Natural killer cell (primary cell): ENCODE data around the gene SIGLEC8. TPM values are rescaled to one million over a fixed set of nuclear protein-coding genes. Genes with fewer than 3 reads are reported as not detected.

Experiments used
- ATAC-seq, 3 donors: fragments of 150-1000 bp in 2 of 3; fragments of 200-7000 bp in 1 of 3; cut with Tn5 transposase; 1 replicate in 1 of 3; 2 replicates in 2 of 3; pipeline ENCODE4 v1.10.0; 2021; ENCODE audit warnings: mild to moderate bottlenecking in 2 of 3, moderate library complexity in 2 of 3
- DNase-seq, 2 donors: peaks; one replicate each; pipeline versions ENCODE4 v3.0.0 to v3.0.0-alpha.2; 2013 to 2021; ENCODE audit warnings: mixed read lengths in 1 of 2
- H3K27ac ChIP-seq: one replicate; pipeline ENCODE4 v1.5.1; 2013; ENCODE audit warnings: mild to moderate bottlenecking, low read length
- H3K27me3 ChIP-seq: one replicate; pipeline ENCODE4 v1.6.1; 2013; ENCODE audit warnings: low read length; ENCODE audit not compliant: control insufficient read depth, insufficient read depth
- H3K36me3 ChIP-seq: one replicate; pipeline ENCODE4 v1.6.1; 2013; ENCODE audit warnings: low read length; ENCODE audit not compliant: control insufficient read depth, insufficient read depth
- H3K4me1 ChIP-seq: one replicate; pipeline ENCODE4 v1.6.1; 2013; ENCODE audit warnings: low read length; ENCODE audit not compliant: control insufficient read depth, insufficient read depth
- H3K4me3 ChIP-seq: one replicate; pipeline ENCODE4 v1.5.1; 2013; ENCODE audit warnings: low read length
- H3K9me3 ChIP-seq: one replicate; pipeline ENCODE4 v1.6.1; 2013; ENCODE audit warnings: low read length; ENCODE audit not compliant: control insufficient read depth, insufficient read depth
- H3K27ac Mint-ChIP-seq, 2 donors: one replicate each; pipeline ENCODE4 v1.8.0; 2022; ENCODE audit warnings: mild to moderate bottlenecking in 2 of 2, mixed read lengths in 2 of 2, moderate library complexity in 1 of 2
- H3K27me3 Mint-ChIP-seq, 2 donors: one replicate each; pipeline ENCODE4 v1.8.0; 2022; ENCODE audit warnings: low read depth in 2 of 2, mixed read lengths in 2 of 2
- H3K36me3 Mint-ChIP-seq: one replicate; pipeline ENCODE4 v1.8.0; 2022; ENCODE audit warnings: mixed read lengths
- H3K4me1 Mint-ChIP-seq, 2 donors: one replicate each; pipeline ENCODE4 v1.8.0; 2022; ENCODE audit warnings: mixed read lengths in 2 of 2
- H3K4me3 Mint-ChIP-seq: one replicate; pipeline ENCODE4 v1.8.0; 2022; ENCODE audit warnings: mild to moderate bottlenecking, moderate library complexity, mixed read lengths
- H3K9me3 Mint-ChIP-seq, 2 donors: one replicate each; pipeline ENCODE4 v1.8.0; 2022; ENCODE audit warnings: mixed read lengths in 2 of 2
- WGBS: methylation state at CpG from one replicate; pipeline ENCODE4 v1.1.7; 2013; ENCODE audit warnings: missing lambda C conversion rate; ENCODE audit not compliant: insufficient coverage; 5-methylcytosine and 5-hydroxymethylcytosine counted together
- intact Hi-C: fragments of 100-400 bp; cut with micrococcal nuclease; formaldehyde crosslinking; loops from one replicate; pipeline ENCODE4 v1.14.2; 2022
- total RNA-seq, 4 donors: library from RNA; stranded (reverse); fragments of 120-200 nt in 1 of 4; gene quantifications; one replicate each; pipeline versions ENCODE4 v1.2.3 to v1.2.4, GENCODE V29; 2013 to 2022
- TF ChIP-seq, protein P1 (sequence below): fragments of 200-600 bp; IDR thresholded peaks from one replicate; pipeline ENCODE4 v1.8.0; 2022; ENCODE audit warnings: antibody characterized with exemption

Gene SIGLEC8
- total RNA-seq, 3 donors from 2014 or later (not counting 1 experiment from before 2014, with no cell fraction given) = not detected

DNA sequence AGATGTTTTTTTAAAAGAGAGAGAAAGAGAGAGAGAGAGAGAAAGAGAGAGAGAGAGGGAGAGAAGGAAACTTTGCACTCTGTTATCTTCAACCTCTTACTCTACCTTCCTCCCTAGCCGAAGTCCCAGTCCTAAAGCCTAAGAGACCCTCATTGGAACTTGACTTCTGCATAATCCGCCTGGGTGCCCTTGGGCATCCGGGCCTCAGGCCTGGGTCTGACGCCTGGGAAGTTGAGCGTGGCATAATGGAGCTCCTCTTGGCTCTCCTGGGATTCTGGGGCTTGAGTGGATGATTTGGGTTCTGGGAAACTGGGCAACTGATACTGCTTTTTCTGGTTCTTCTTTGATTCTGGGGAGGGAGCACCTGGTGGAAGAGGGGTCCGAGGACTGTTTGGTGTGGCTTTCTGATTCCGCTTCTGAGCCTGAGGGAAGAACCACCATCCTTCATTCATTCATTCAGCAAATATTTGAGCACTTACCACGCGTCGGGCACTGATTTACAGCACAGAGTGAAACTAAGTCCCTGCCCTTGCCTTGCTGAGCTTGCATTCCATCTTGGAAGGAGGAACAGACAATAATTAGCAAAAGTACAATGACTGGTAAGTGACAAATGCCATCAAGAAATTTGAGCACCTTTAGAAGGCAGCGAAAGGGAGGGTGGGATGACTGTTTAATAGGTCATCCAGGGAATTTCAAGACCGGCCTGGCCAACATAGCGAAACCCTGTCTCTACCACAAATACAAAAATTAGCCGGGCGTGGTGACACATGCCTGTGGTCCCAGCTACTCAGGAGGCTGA, 47.1 kb downstream of the SIGLEC8 start:
- H3K36me3 ChIP-seq = peaks cover 2% of the 10 kb centered on the region
- WGBS = 92% methylated on average over 13 of the region's 15 CpGs
- intact Hi-C loops = no loop called here
- peaks cover 21% of the 10 kb centered on the region for H3K4me1 ChIP-seq
- Mint-ChIP-seq H3K27ac (no peak overlapping the region), H3K4me3 (no peak overlapping the region), H3K36me3 (no peaks in the 10 kb centered on the region), H3K9me3 (no peaks in the 10 kb centered on the region), H3K4me1 (peaks cover 20 to 34% of the 10 kb centered on the region in 2 donors), H3K27me3 (no peaks in the 10 kb centered on the region)
- TF ChIP-seq, protein P1, sequence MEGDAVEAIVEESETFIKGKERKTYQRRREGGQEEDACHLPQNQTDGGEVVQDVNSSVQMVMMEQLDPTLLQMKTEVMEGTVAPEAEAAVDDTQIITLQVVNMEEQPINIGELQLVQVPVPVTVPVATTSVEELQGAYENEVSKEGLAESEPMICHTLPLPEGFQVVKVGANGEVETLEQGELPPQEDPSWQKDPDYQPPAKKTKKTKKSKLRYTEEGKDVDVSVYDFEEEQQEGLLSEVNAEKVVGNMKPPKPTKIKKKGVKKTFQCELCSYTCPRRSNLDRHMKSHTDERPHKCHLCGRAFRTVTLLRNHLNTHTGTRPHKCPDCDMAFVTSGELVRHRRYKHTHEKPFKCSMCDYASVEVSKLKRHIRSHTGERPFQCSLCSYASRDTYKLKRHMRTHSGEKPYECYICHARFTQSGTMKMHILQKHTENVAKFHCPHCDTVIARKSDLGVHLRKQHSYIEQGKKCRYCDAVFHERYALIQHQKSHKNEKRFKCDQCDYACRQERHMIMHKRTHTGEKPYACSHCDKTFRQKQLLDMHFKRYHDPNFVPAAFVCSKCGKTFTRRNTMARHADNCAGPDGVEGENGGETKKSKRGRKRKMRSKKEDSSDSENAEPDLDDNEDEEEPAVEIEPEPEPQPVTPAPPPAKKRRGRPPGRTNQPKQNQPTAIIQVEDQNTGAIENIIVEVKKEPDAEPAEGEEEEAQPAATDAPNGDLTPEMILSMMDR = no peak
- no peaks in the 10 kb centered on the region for H3K9me3 ChIP-seq
- H3K4me3 ChIP-seq = no peak overlapping the region
- H3K27ac ChIP-seq = no peak overlapping the region
- no peaks in the 10 kb centered on the region for H3K27me3 ChIP-seq
- DNase-seq (no peak), ATAC-seq (no peak)

DNA sequence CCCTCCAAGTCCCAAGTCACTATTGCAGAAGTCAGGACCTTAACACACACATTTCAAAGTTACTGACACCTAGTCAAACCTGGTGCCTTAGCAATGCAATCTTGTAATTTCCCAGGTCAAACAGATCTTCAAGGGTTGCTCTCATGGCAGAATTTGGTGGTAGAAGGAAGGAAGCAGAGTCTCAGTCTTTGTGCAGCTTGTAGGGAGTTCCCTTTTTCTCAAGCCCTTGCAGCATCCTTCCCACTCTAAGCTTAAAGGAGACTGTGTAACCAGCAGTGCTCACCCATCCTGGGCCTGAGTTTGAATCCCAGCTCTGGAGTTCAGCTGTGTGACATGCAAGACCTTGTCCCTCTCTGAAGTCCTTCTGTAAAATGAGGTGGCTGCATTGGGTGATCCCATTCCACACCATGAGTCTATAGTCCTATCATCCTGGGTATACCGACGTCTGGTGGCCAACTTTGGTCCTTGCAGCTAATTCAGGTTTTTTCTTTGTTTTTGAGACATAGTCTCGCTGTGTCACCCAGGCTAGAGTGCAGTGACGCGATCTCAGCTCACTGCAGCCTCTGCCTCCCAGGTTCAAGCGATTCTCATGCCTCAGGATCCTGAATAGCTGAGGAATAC, 50.6 kb downstream of the SIGLEC8 start:
- TF ChIP-seq, protein P1 = peak; percentile 62
- Histone ChIP-seq H3K9me3 (peaks cover 3% of the 10 kb centered on the region), H3K27ac (no peak overlapping the region), H3K27me3 (no peaks in the 10 kb centered on the region), H3K4me3 (no peak overlapping the region), H3K36me3 (no peaks in the 10 kb centered on the region), H3K4me1 (peaks cover 17% of the 10 kb centered on the region)
- Mint-ChIP-seq H3K9me3 (no peaks in the 10 kb centered on the region), H3K27me3 (no peaks in the 10 kb centered on the region), H3K4me1 (peaks cover 20 to 40% of the 10 kb centered on the region in 2 donors), H3K27ac (no peak overlapping the region), H3K36me3 (peaks cover 8% of the 10 kb centered on the region), H3K4me3 (no peak overlapping the region)
- intact Hi-C loops = loop anchor here (1.0 kb wide), 1 partner anchor 69 kb away; no protein-coding TSS in a partner anchor
- DNase-seq = peak in 1 of 2 donors; percentile 66
- WGBS = 58% methylated on average over 6 of the region's 6 CpGs
- peak; percentile 63 to 95 (median 79) for ATAC-seq

DNA sequence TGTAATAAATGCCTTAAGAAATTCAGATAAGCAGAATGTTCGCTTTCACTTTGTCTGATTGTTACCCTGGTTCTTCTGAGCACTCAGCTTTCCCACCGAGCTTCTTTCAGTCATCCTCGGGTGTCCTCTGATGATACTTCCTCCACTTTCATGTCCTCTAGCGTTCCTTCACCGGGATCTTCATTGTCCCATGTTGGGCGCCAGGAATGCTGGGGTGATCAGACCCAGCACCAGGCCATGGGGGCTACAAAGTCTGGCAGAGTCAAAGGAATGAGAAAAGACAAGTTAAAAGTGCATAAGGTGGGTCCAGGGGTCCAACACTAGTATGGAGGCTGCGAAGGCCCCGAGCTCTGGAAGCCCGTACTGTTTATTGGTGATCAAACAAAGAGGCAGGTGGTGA, 56.1 kb downstream of the SIGLEC8 start:
- Mint-ChIP-seq H3K27me3 (no peaks in the 10 kb centered on the region), H3K27ac (no peak overlapping the region), H3K4me3 (no peak overlapping the region), H3K9me3 (peaks cover 3 to 6% of the 10 kb centered on the region in 2 donors), H3K4me1 (peaks cover 32 to 47% of the 10 kb centered on the region in 2 donors), H3K36me3 (peaks cover 19% of the 10 kb centered on the region)
- H3K36me3 ChIP-seq = no peaks in the 10 kb centered on the region
- WGBS = 96% methylated on average over 9 of the region's 9 CpGs
- ATAC-seq = no peak
- TF ChIP-seq, protein P1 = no peak
- no peaks in the 10 kb centered on the region for H3K27me3 ChIP-seq
- peaks cover 10% of the 10 kb centered on the region for H3K9me3 ChIP-seq
- no peak for DNase-seq
- intact Hi-C loops = no loop called here
- H3K4me3 ChIP-seq = no peak overlapping the region
- peaks cover 4% of the 10 kb centered on the region for H3K4me1 ChIP-seq
- no peak overlapping the region for H3K27ac ChIP-seq

Other genes with a start within 250 kb of the SIGLEC8 start
- 1 to 10 TPM; 2.3 to 6.5 (median 6.0) TPM for gene CD33, start 233.4 kb downstream of the SIGLEC8 start, total RNA-seq
- gene SIGLECL1, start 207.4 kb downstream of the SIGLEC8 start, total RNA-seq = not detected
- gene IGLON5, start 146.8 kb downstream of the SIGLEC8 start, total RNA-seq = not detected
- gene VSIG10L, start 116.3 kb downstream of the SIGLEC8 start, total RNA-seq = under 1 TPM in 2 of 3 donors, not detected in 1; 0.52 to 0.68 TPM
- 10 to 100 TPM; 44.9 to 60.1 (median 55.0) TPM for gene ETFB, start 92.1 kb downstream of the SIGLEC8 start, total RNA-seq
- 10 to 100 TPM; 72.8 to 83.2 (median 75.3) TPM for gene CLDND2, start 89.5 kb downstream of the SIGLEC8 start, total RNA-seq
- 1,000 to 10,000 TPM; 2,907 to 3,894 (median 3,151) TPM for gene NKG7, start 85.8 kb downstream of the SIGLEC8 start, total RNA-seq
- 10 to 100 TPM in 1 of 3 donors, 1 to 10 TPM in 2; 5.9 to 10.3 (median 8.5) TPM for gene LIM2, start 70.5 kb downstream of the SIGLEC8 start, total RNA-seq
- 1 to 10 TPM; 1.4 to 3.6 (median 1.7) TPM for gene C19orf84, start 67.9 kb downstream of the SIGLEC8 start, total RNA-seq
- 10 to 100 TPM in 1 of 3 donors, 1 to 10 TPM in 2; 1.7 to 28.9 (median 6.6) TPM for gene SIGLEC10, start 40.8 kb downstream of the SIGLEC8 start, total RNA-seq
- not detected for gene CEACAM18, start 20.1 kb upstream of the SIGLEC8 start, total RNA-seq
- under 1 TPM in 2 of 3 donors, not detected in 1; 0.50 to 0.57 TPM for gene SIGLEC12, start 43.3 kb upstream of the SIGLEC8 start, total RNA-seq
- 1 to 10 TPM in 1 of 3 donors, under 1 TPM in 2; 0.25 to 2.4 (median 0.59) TPM for gene SIGLEC6, start 73.2 kb upstream of the SIGLEC8 start, total RNA-seq
- 1 to 10 TPM; 3.4 to 4.8 (median 4.0) TPM for gene ZNF175, start 112.8 kb upstream of the SIGLEC8 start, total RNA-seq
- gene SIGLEC5, start 171.9 kb upstream of the SIGLEC8 start, total RNA-seq = 1 to 10 TPM in 1 of 3 donors, under 1 TPM in 2; 0.54 to 1.0 (median 0.90) TPM
- 1 to 10 TPM; 2.7 to 4.9 (median 2.9) TPM for gene SIGLEC14, start 188.4 kb upstream of the SIGLEC8 start, total RNA-seq
- 1 to 10 TPM; 2.2 to 9.4 (median 3.7) TPM for gene SPACA6, start 234.9 kb upstream of the SIGLEC8 start, total RNA-seq